RKO (cell line): ENCODE data around the gene HLA-DQB1.

Source experiments
- DNase-seq: peaks from one replicate; pipeline ENCODE4 v3.0.0-alpha.2; 2016; ENCODE audit warnings: low spot score

HLA-DQB1 gene

DNA sequence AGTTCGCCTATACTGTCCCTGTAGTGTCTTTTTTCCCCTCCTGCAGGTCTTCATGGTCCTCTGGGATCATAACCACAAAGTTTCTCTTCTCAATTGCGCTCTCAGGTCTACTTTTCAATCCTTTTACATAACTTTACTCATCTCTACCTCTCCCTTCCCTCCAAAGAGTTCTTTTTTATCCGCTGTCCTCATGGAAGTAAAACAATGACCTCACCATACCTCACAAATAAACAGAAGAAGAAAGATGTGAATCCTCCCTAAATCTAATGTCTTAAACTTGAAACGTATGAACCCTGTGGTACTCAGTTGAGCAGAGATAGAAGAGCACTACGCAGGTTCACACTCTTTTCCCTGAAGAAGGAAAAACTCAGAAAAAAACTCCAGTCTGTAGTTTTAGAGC, 41.3 kb downstream of the HLA-DQB1 start:
- DNase-seq = no peak

DNA sequence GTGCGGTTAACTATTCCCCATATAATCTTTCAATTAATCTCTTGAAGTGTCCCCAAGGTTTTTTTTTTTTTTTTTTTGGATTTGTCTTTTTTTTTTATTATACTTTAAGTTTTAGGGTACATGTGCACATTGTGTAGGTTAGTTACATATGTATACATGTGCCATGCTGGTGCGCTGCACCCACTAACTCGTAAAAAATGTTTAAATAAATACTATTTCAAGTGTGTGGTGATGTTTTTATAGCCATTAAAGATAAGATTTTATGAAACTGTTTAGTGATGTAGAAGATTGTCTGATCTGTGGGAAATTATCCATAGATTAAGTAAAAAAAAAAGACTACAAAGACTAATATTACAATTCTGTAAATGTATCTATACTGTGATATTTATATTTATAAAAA, 41.9 kb downstream of the HLA-DQB1 start:
- no peak for DNase-seq

- no peak for DNase-seq
Observed at GRCh38 chr6:32623693-32624092, 42.8 kb downstream of the HLA-DQB1 start.

DNA sequence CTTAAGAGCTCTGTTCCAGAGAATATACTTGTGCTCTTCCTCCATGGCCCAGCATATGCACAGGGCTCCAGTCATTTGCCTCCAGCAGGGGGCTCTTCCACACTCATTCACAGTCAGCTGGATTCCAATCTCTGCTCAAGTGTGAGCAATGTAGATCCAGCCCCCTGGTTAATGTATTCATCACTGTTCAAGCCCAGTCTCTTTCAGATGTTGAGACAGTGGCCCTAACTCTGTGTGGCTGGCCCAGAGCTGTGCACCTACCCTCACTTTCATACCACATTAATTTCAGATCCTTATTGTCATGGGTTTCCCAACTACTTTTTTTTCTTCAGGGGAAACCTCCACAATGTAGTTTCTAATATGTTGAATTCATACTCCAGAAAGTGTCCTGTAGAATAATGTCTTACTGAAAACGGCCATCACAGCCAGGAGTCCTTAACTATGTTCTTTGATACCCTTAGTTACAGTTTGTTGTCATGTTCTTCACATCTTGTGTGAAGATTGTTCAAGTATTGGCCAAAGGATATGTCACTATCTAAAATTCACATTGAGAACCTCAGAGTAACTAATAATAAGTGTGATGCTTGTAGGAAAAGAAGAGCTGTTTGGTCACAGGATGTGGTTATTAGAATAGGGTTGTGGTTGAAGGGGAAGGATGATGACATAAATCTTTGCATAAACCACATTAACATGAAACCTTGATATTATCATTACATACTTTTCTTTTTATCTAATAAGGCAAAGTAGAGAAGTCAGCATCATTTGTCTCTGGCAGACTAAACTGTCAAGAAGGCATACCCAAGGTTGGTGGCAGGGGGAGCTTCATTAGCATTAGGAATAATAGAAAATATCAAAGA, 43.7 kb downstream of the HLA-DQB1 start:
- peak; percentile 72 for DNase-seq

DNA sequence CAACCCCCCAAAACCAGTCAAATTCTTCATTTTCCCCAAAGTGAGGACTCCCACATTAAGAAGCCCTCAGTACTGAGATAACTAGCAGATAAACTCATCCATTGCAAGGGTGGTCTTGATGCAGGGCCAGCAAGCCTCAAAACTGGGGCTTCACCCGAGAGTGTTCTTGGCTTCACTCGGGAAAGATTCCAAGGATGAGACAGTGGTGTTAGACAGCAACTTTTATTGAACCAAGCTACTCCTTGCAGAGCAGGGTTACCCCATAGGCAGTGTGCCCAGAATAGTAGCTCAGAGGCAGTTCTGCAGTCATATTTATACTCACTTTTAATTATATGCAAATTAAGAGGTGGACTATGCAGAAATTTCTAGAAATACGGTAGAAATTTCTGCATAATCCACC, 45.1 kb downstream of the HLA-DQB1 start:
- DNase-seq = no peak

DNA sequence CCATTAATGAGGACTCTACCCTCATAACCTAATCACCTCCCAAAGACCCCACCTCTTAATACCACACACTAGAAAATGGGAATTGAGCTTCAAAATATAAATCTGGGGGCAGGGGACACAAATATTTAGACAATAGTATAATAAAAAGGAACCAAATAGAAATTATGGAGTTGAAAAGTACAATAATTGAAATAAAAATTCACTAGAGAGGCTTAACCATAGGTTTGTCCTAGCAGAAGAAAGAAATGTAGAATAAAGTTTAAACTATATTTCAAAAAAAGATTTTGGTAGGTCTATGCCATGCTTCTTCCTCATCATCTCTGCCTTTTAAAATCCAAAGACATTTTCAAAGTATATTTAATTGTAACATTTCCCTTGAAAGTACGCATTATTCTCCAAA, 48.7 kb downstream of the HLA-DQB1 start:
- DNase-seq = no peak

GRCh38 chr6:32615885-32616532, 50.4 kb downstream of the HLA-DQB1 start:
- DNase-seq = no peak

DNA sequence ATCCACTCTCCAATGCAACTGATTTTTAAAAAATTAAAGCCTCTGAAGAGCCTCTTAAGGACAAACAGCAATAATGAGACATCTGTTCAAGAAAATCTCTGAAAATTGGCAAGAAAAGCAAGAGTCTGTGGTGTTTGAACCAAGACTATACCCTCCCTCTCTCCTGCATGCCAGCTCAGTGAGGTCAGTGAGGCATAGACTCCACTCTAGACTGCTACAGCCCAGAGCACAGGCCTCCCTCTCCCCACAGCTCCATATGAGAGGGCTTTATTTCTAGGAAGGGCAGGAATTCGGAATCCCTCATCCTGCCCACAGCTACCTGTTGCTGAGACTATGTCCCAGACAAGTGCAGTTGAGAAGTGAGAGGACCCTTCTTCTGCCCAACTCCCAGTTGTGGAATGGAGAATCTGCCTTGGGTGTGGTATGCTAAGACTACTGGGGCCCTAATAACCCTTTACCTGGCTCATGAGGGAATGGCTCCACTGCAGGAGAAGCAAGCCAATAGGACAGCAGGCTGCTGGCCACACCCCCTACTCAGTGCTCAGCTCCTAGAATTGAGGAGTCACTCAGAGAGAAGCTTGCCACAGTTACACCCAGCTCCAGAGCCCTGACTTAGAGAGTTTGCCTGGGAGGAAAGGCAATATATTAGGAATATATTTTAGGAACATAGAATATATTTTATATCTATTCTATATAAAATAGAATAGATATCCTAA, 51.9 kb downstream of the HLA-DQB1 start:
- DNase-seq = no peak

DNA sequence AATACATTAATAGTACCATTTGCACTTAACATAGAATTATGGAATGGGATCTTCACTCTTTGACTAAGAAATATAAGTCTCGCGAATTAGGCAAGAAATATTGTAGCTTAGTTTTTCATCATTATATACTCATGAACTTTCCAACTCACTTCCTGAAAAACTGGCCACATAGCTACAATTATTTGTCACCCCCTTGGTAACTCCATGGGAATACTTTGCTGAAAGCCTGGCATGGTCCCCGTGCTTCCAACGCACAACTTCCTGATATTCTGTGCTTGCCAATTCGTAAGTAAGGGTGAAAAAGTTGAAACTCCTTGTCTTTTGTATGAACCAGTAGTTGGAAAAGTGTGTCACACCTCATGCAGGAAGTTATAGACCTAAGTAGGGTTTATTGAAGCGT, 53.0 kb downstream of the HLA-DQB1 start:
- no peak for DNase-seq

DNA sequence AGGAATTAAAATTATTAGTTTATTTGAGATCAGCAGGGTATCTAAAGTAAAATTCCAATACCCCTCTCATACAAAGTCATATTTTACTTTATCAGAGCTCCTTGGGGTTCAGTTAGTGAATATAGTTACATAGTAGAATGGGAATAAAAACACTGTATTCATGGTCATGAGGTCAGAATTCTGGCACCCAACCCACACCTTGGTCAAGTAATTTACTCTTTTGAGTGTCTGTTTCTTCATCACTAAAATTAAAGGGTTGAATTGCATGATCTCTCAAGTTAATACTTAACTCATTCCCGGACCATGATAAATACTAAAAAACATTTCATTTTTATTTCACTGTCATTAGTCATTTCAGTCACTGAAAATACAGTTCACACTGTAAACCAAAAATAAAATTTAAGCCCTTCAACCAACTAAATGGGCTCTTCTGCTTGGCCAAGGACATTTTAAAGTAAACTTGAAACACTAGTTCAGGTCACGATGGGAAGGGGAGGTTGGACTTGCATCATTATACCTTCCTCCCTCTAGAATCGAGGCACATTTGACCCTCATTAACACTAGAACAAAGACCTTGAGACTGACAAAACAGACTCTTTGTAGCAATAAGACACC, 55.7 kb downstream of the HLA-DQB1 start:
- no peak for DNase-seq

- peak; percentile 91 for DNase-seq
Observed at GRCh38 chr6:32609731-32610640, 56.5 kb downstream of the HLA-DQB1 start.
